COLO668 (cell line): ENCODE results near the gene LGALS1.
"Not testable (repeated sequence)": the region's sequence is repeated elsewhere in the genome, so short reads cannot be mapped to it uniquely, and the experiment has no call there.

Source experiments
- DNase-seq: peaks from one replicate; lab custom pipeline; 2025; ENCODE audit not compliant: unreplicated experiment; lab: John Stamatoyannopoulos, UW

The LGALS1 gene

GRCh38 chr22:37686002-37686982 is 10.9 kb downstream of the LGALS1 start, which contains the start of gene NOL12:
Gene NOL12, plus strand, starts transcription at chr22:37686343. Its CDS starts 50 bp downstream, at chr22:37686393.
- peak; percentile 87 for DNase-seq

GRCh38 chr22:37690407-37690806 is 15.0 kb downstream of the LGALS1 start:
- no peak for DNase-seq

GRCh38 chr22:37690901-37691504 is 15.6 kb downstream of the LGALS1 start:
- DNase-seq, result no peak

- DNase-seq, result no peak
These were observed 17.3 kb downstream of the LGALS1 start for GRCh38 chr22:37692627-37693285.

- DNase-seq, result not testable (repeated sequence)
These were observed 18.7 kb downstream of the LGALS1 start for GRCh38 chr22:37694131-37694530.

- not testable (repeated sequence) for DNase-seq
These were observed 20.8 kb downstream of the LGALS1 start for GRCh38 chr22:37696260-37696656.

- DNase-seq, result peak; percentile 88
These were observed 21.5 kb downstream of the LGALS1 start, which contains the start of gene TRIOBP for GRCh38 chr22:37696657-37697537. Gene TRIOBP, plus strand, starts transcription at chr22:37697048. Its CDS starts 4,318 bp downstream, at chr22:37701366.

- no peak for DNase-seq
These were observed 22.1 kb downstream of the LGALS1 start for GRCh38 chr22:37697538-37697835.

GRCh38 chr22:37701141-37701786 is 25.8 kb downstream of the LGALS1 start:
- no peak for DNase-seq

GRCh38 chr22:37703906-37704305 is 28.5 kb downstream of the LGALS1 start:
- DNase-seq, result no peak

- no peak for DNase-seq
These were observed 29.2 kb downstream of the LGALS1 start for GRCh38 chr22:37704645-37705044.

GRCh38 chr22:37705205-37705604 is 29.8 kb downstream of the LGALS1 start:
- no peak for DNase-seq

- DNase-seq, result no peak
These were observed 33.4 kb downstream of the LGALS1 start for GRCh38 chr22:37708580-37709444.

- DNase-seq, result no peak
These were observed 34.0 kb downstream of the LGALS1 start for GRCh38 chr22:37709445-37709765.

- no peak for DNase-seq
These were observed 35.2 kb downstream of the LGALS1 start for GRCh38 chr22:37710675-37711074.

GRCh38 chr22:37711490-37711889 is 36.1 kb downstream of the LGALS1 start:
- no peak for DNase-seq

GRCh38 chr22:37713761-37714160 is 38.3 kb downstream of the LGALS1 start:
- DNase-seq, result no peak

GRCh38 chr22:37714634-37715033 is 39.2 kb downstream of the LGALS1 start:
- no peak for DNase-seq

- DNase-seq, result no peak
These were observed 40.3 kb downstream of the LGALS1 start for GRCh38 chr22:37715760-37716159.
